Liver (tissue), 9 donors: ENCODE results near the gene CCDC167. TPM values are rescaled to one million over a fixed set of nuclear protein-coding genes. Genes with fewer than 3 reads are reported as not detected.

ENCODE experiments used
- DNase-seq: peaks from one replicate; pipeline ENCODE4 v3.0.0-alpha.2; 2017; ENCODE audit warnings: low spot score
- H3K27ac ChIP-seq, 2 donors: one replicate each; pipeline ENCODE4 v1.7.0; 2013; ENCODE audit warnings: inconsistent platforms in 2 of 2, low read length in 2 of 2, control low read depth in 1 of 2, low read depth in 1 of 2, mild to moderate bottlenecking in 1 of 2
- H3K27me3 ChIP-seq, 4 donors: one replicate each; pipeline versions ENCODE4 v1.6.1 to v1.7.0; 2013; ENCODE audit warnings: low read length in 3 of 4, inconsistent platforms in 1 of 4, mild to moderate bottlenecking in 1 of 4, moderate library complexity in 1 of 4; ENCODE audit not compliant: control insufficient read depth in 4 of 4, insufficient read depth in 4 of 4
- H3K36me3 ChIP-seq, 4 donors: one replicate each; pipeline versions ENCODE4 v1.6.1 to v1.7.0; 2013; ENCODE audit warnings: low read length in 3 of 4, mild to moderate bottlenecking in 3 of 4, low read depth in 1 of 4, moderate library complexity in 1 of 4; ENCODE audit not compliant: control insufficient read depth in 4 of 4, insufficient read depth in 3 of 4
- H3K4me1 ChIP-seq, 4 donors: one replicate each; pipeline versions ENCODE4 v1.6.1 to v1.7.0; 2013; ENCODE audit warnings: low read length in 3 of 4, mild to moderate bottlenecking in 3 of 4, moderate library complexity in 1 of 4; ENCODE audit not compliant: control insufficient read depth in 4 of 4, insufficient read depth in 4 of 4
- H3K4me3 ChIP-seq, 3 donors: one replicate each; pipeline versions ENCODE4 v1.6.1 to v1.7.0; 2013; ENCODE audit warnings: low read length in 3 of 3, control low read depth in 1 of 3, low read depth in 1 of 3, mild to moderate bottlenecking in 1 of 3
- H3K9ac ChIP-seq, 2 donors: one replicate each; pipeline ENCODE4 v1.7.0; 2013; ENCODE audit warnings: low read length in 2 of 2, mild to moderate bottlenecking in 2 of 2, moderate library complexity in 2 of 2, control low read depth in 1 of 2, low read depth in 1 of 2
- H3K9me3 ChIP-seq, 4 donors: one replicate each; pipeline versions ENCODE4 v1.6.1 to v1.7.0; 2013; ENCODE audit warnings: low read length in 3 of 4; ENCODE audit not compliant: control insufficient read depth in 4 of 4
- FOXA1 ChIP-seq: IDR thresholded peaks from 2 replicates; pipeline ENCODE4 v1.6.1; 2016; ENCODE audit warnings: antibody characterized with exemption
- FOXA2 ChIP-seq: IDR thresholded peaks from 2 replicates; pipeline ENCODE4 v1.6.1; 2016; ENCODE audit warnings: antibody characterized with exemption
- GABPA ChIP-seq, 2 donors: IDR thresholded peaks in 1 of 2; conservative IDR thresholded peaks in 1 of 2; 2 replicates each; pipeline ENCODE4 v1.6.1; 2016; ENCODE audit warnings: antibody characterized with exemption in 2 of 2, mild to moderate bottlenecking in 1 of 2, moderate library complexity in 1 of 2
- JUND ChIP-seq, 2 donors: IDR thresholded peaks; 2 replicates each; pipeline ENCODE4 v1.6.1; 2016; ENCODE audit warnings: antibody characterized with exemption in 2 of 2
- NR2F2 ChIP-seq: IDR thresholded peaks from 2 replicates; pipeline ENCODE4 v1.6.1; 2016; ENCODE audit warnings: antibody characterized with exemption
- RAD21 ChIP-seq, 2 donors: IDR thresholded peaks; 2 replicates each; pipeline ENCODE4 v1.6.1; 2016; ENCODE audit warnings: antibody characterized with exemption in 2 of 2, mild to moderate bottlenecking in 2 of 2
- RXRA ChIP-seq, 2 donors: IDR thresholded peaks; 2 replicates each; pipeline ENCODE4 v1.6.1; 2017 to 2018; ENCODE audit warnings: antibody characterized with exemption in 2 of 2, mild to moderate bottlenecking in 1 of 2
- TAF1 ChIP-seq: conservative IDR thresholded peaks from 2 replicates; pipeline ENCODE4 v1.6.1; 2016; ENCODE audit warnings: antibody characterized with exemption, mild to moderate bottlenecking
- YY1 ChIP-seq: IDR thresholded peaks from 2 replicates; pipeline ENCODE4 v1.6.1; 2016; ENCODE audit warnings: antibody characterized with exemption, mild to moderate bottlenecking
- WGBS: extraction: QIAGEN DNeasy Blood & Tissue Kit; methylation state at CpG from one replicate; pipeline ENCODE4 v1.1.7; 2013; 5-methylcytosine and 5-hydroxymethylcytosine counted together
- polyA plus RNA-seq, 2 donors: library from polyadenylated mRNA; stranded (reverse) in 1 of 2; unstranded in 1 of 2; fragments of 200-250 nt in 1 of 2; fragments of >200 nt in 1 of 2; fragmentation: Nextera tagmentation in 1 of 2; extraction: Ambion mirVana in 1 of 2; gene quantifications; one replicate each; pipeline versions ENCODE4 v1.2.1 to v1.2.3, GENCODE V29; 2013 to 2015
- total RNA-seq, 2 donors: library from RNA; depleted of rRNA; stranded (reverse); fragments of >200 nt; gene quantifications; one replicate each; pipeline ENCODE4 v1.2.3, GENCODE V29; 2014
- TF ChIP-seq, protein P1 (sequence below): IDR thresholded peaks from 2 replicates; pipeline ENCODE4 v1.6.1; 2016; ENCODE audit warnings: antibody characterized with exemption, mild to moderate bottlenecking
- TF ChIP-seq, protein P2 (sequence below): fragments of 150-350 bp; IDR thresholded peaks from 2 replicates; pipeline ENCODE4 v1.5.1; 2017; ENCODE audit warnings: improper control_type of control experiment, low read depth, low read length; ENCODE audit not compliant: missing input control
- TF ChIP-seq, protein P3 (sequence below): IDR thresholded peaks from 2 replicates; pipeline ENCODE4 v1.6.1; 2016; ENCODE audit warnings: antibody characterized with exemption
- TF ChIP-seq, protein P4 (sequence below): IDR thresholded peaks from 2 replicates; pipeline ENCODE4 v1.6.1; 2016; ENCODE audit warnings: antibody characterized with exemption
- TF ChIP-seq, protein P5 (sequence below): IDR thresholded peaks from 2 replicates; pipeline ENCODE4 v1.6.1; 2016; ENCODE audit warnings: antibody characterized with exemption
- donor health status: healthy.
- donor health status: healthy.
- donor health status: healthy.
- donor health status: healthy.
- donor health status: healthy.

The CCDC167 gene
- total and polyA plus RNA-seq, 4 donors = 14.1 to 54.8 (median 42.7) TPM

- TF ChIP-seq, protein P1, sequence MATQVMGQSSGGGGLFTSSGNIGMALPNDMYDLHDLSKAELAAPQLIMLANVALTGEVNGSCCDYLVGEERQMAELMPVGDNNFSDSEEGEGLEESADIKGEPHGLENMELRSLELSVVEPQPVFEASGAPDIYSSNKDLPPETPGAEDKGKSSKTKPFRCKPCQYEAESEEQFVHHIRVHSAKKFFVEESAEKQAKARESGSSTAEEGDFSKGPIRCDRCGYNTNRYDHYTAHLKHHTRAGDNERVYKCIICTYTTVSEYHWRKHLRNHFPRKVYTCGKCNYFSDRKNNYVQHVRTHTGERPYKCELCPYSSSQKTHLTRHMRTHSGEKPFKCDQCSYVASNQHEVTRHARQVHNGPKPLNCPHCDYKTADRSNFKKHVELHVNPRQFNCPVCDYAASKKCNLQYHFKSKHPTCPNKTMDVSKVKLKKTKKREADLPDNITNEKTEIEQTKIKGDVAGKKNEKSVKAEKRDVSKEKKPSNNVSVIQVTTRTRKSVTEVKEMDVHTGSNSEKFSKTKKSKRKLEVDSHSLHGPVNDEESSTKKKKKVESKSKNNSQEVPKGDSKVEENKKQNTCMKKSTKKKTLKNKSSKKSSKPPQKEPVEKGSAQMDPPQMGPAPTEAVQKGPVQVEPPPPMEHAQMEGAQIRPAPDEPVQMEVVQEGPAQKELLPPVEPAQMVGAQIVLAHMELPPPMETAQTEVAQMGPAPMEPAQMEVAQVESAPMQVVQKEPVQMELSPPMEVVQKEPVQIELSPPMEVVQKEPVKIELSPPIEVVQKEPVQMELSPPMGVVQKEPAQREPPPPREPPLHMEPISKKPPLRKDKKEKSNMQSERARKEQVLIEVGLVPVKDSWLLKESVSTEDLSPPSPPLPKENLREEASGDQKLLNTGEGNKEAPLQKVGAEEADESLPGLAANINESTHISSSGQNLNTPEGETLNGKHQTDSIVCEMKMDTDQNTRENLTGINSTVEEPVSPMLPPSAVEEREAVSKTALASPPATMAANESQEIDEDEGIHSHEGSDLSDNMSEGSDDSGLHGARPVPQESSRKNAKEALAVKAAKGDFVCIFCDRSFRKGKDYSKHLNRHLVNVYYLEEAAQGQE = no peak
- no peak for TF ChIP-seq YY1
- TF ChIP-seq RAD21 (IDR thresholded peaks at IDR 0.05) = no peak
- no peak for TF ChIP-seq TAF1
- TF ChIP-seq GABPA (IDR thresholded peaks at IDR 0.05 in 1 of 2, conservative IDR thresholded peaks at IDR 0.05 in 1 of 2) = no peak
- TF ChIP-seq, protein P2, sequence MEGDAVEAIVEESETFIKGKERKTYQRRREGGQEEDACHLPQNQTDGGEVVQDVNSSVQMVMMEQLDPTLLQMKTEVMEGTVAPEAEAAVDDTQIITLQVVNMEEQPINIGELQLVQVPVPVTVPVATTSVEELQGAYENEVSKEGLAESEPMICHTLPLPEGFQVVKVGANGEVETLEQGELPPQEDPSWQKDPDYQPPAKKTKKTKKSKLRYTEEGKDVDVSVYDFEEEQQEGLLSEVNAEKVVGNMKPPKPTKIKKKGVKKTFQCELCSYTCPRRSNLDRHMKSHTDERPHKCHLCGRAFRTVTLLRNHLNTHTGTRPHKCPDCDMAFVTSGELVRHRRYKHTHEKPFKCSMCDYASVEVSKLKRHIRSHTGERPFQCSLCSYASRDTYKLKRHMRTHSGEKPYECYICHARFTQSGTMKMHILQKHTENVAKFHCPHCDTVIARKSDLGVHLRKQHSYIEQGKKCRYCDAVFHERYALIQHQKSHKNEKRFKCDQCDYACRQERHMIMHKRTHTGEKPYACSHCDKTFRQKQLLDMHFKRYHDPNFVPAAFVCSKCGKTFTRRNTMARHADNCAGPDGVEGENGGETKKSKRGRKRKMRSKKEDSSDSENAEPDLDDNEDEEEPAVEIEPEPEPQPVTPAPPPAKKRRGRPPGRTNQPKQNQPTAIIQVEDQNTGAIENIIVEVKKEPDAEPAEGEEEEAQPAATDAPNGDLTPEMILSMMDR = no peak
- no peak for TF ChIP-seq FOXA1
- no peak for TF ChIP-seq JUND (IDR thresholded peaks at IDR 0.05)
- TF ChIP-seq RXRA (IDR thresholded peaks at IDR 0.05) = no peak
- no peak for TF ChIP-seq FOXA2
- no peaks in the 10 kb centered on the region for H3K9me3 ChIP-seq
- no peak overlapping the region for H3K9ac ChIP-seq
- H3K27ac ChIP-seq = no peak overlapping the region
- H3K4me3 ChIP-seq = no peak overlapping the region
- WGBS = 85% methylated on average over 4 of the region's 4 CpGs
- H3K36me3 ChIP-seq = no peaks in the 10 kb centered on the region
- peaks cover 0 to 5% (median 2%) of the 10 kb centered on the region in 4 donors for H3K4me1 ChIP-seq
- DNase-seq = no peak
- H3K27me3 ChIP-seq = peaks cover 0 to 6% (median 0%) of the 10 kb centered on the region in 4 donors
These were observed 31.3 kb upstream of the CCDC167 start for GRCh38 chr6:37531026-37531425.

GRCh38 chr6:37530297-37530696 lies 30.6 kb upstream of the CCDC167 start:
- H3K9ac ChIP-seq = no peak overlapping the region
- no peaks in the 10 kb centered on the region for H3K4me1 ChIP-seq
- no peak for DNase-seq
- no peak overlapping the region for H3K4me3 ChIP-seq
- 58% methylated on average over 5 of the region's 5 CpGs for WGBS
- peaks cover 0 to 4% (median 0%) of the 10 kb centered on the region in 4 donors for H3K27me3 ChIP-seq
- H3K27ac ChIP-seq = no peak overlapping the region
- no peaks in the 10 kb centered on the region for H3K36me3 ChIP-seq
- TF ChIP-seq FOXA2 = no peak
- TF ChIP-seq, protein P3, sequence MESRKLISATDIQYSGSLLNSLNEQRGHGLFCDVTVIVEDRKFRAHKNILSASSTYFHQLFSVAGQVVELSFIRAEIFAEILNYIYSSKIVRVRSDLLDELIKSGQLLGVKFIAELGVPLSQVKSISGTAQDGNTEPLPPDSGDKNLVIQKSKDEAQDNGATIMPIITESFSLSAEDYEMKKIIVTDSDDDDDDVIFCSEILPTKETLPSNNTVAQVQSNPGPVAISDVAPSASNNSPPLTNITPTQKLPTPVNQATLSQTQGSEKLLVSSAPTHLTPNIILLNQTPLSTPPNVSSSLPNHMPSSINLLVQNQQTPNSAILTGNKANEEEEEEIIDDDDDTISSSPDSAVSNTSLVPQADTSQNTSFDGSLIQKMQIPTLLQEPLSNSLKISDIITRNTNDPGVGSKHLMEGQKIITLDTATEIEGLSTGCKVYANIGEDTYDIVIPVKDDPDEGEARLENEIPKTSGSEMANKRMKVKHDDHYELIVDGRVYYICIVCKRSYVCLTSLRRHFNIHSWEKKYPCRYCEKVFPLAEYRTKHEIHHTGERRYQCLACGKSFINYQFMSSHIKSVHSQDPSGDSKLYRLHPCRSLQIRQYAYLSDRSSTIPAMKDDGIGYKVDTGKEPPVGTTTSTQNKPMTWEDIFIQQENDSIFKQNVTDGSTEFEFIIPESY = no peak
- TF ChIP-seq, protein P4, sequence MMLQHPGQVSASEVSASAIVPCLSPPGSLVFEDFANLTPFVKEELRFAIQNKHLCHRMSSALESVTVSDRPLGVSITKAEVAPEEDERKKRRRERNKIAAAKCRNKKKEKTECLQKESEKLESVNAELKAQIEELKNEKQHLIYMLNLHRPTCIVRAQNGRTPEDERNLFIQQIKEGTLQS = no peak
- TF ChIP-seq NR2F2 = no peak
- no peak for TF ChIP-seq JUND (IDR thresholded peaks at IDR 0.05)
- TF ChIP-seq, protein P5, sequence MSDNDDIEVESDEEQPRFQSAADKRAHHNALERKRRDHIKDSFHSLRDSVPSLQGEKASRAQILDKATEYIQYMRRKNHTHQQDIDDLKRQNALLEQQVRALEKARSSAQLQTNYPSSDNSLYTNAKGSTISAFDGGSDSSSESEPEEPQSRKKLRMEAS = no peak
- TF ChIP-seq, protein P2 = no peak
- no peak for TF ChIP-seq FOXA1
- H3K9me3 ChIP-seq = no peaks in the 10 kb centered on the region
